Measurements from ENCODE around the gene ANKRD12. TPM values are rescaled to one million over a fixed set of nuclear protein-coding genes. Genes with fewer than 3 reads are reported as not detected.

The ANKRD12 gene
- polyA plus RNA-seq, 1 experiment: 10.4 TPM

- Histone ChIP-seq H3K27ac (ENCODE audit: low read depth, low read length) (no peak overlapping the region), H3K4me3 (ENCODE audit: low read depth, low read length) (no peak overlapping the region), H3K27me3 (ENCODE audit: control insufficient read depth, insufficient read depth, low read length) (no peaks in the 10 kb centered on the region), H3K9me3 (ENCODE audit: control insufficient read depth, insufficient read depth, low read length) (no peaks in the 10 kb centered on the region)
- CTCF ChIA-PET: no interaction called here
- TF ChIP-seq CTCF (IDR thresholded peaks at IDR 0.05; ENCODE audit: low read depth, low read length): no peak
- POLR2A ChIA-PET: no interaction called here
- DNase-seq (ENCODE audit: low read depth, low spot score): no peak
These were observed 84.5 kb downstream of the ANKRD12 start for GRCh38 chr18:9221040-9221439.

GRCh38 chr18:9221661-9222060 is 85.1 kb downstream of the ANKRD12 start:
- H3K27me3 ChIP-seq (ENCODE audit: control insufficient read depth, insufficient read depth, low read length): no peaks in the 10 kb centered on the region
- no peaks in the 10 kb centered on the region for H3K9me3 ChIP-seq (ENCODE audit: control insufficient read depth, insufficient read depth, low read length)
- POLR2A ChIA-PET: interaction anchor here (0.7 kb wide), 1 partner anchor 113 kb away, joined by 5 read pairs; no protein-coding TSS in a partner anchor
- H3K4me3 ChIP-seq (ENCODE audit: low read depth, low read length): no peak overlapping the region
- no peak for TF ChIP-seq CTCF (IDR thresholded peaks at IDR 0.05; ENCODE audit: low read depth, low read length)
- no peak overlapping the region for H3K27ac ChIP-seq (ENCODE audit: low read depth, low read length)
- no peak for DNase-seq (ENCODE audit: low read depth, low spot score)
- CTCF ChIA-PET: no interaction called here

GRCh38 chr18:9223356-9223755 is 86.8 kb downstream of the ANKRD12 start:
- DNase-seq (ENCODE audit: low read depth, low spot score): no peak
- CTCF ChIA-PET: no interaction called here

GRCh38 chr18:9226463-9226862 is 89.9 kb downstream of the ANKRD12 start:
- no peak overlapping the region for H3K27ac ChIP-seq (ENCODE audit: low read depth, low read length)
- POLR2A ChIA-PET: no interaction called here
- no peaks in the 10 kb centered on the region for H3K27me3 ChIP-seq (ENCODE audit: control insufficient read depth, insufficient read depth, low read length)
- no peak for TF ChIP-seq CTCF (IDR thresholded peaks at IDR 0.05; ENCODE audit: low read depth, low read length)
- CTCF ChIA-PET: no interaction called here
- no peak overlapping the region for H3K4me3 ChIP-seq (ENCODE audit: low read depth, low read length)
- DNase-seq (ENCODE audit: low read depth, low spot score): no peak
- peaks cover 2% of the 10 kb centered on the region for H3K9me3 ChIP-seq (ENCODE audit: control insufficient read depth, insufficient read depth, low read length)

More at GRCh38 chr18:9223356-9223755, 86.8 kb downstream of the ANKRD12 start:
- TF ChIP-seq CTCF (IDR thresholded peaks at IDR 0.05; ENCODE audit: low read depth, low read length): no peak
- Histone ChIP-seq H3K4me3 (ENCODE audit: low read depth, low read length) (no peak overlapping the region), H3K9me3 (ENCODE audit: control insufficient read depth, insufficient read depth, low read length) (no peaks in the 10 kb centered on the region), H3K27ac (ENCODE audit: low read depth, low read length) (no peak overlapping the region), H3K27me3 (ENCODE audit: control insufficient read depth, insufficient read depth, low read length) (no peaks in the 10 kb centered on the region)
- POLR2A ChIA-PET: no interaction called here

DNA sequence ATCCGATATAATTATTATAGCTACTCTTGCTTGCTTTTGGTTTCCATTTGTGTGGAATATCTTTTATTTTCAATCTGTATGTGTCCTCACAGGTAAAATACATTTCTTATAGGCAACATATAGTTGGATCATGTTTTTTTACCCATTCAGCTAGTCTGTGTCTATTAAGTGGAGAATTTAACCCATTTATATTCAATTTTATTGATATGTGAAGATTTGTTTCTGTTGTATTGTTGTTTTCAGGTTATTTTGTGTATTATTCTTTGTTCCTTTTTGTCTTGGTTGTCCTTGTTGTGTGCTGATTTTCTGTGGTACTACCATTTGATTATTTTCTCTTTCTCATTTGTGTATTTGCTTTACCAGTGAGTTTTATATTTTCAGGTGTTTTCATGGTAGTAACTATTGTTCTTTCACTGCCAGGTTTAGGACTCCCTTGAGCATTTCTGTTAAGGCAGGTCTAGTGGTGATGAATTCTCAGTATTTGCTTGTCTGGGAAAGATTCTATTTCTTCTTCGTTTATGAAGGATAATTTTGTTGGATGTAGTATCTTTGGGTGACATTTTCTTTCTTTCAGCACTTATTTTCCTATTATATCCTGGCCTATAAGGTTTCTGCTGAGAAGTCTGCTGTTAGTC is 95.4 kb downstream of the ANKRD12 start:
- no peak for TF ChIP-seq CTCF (IDR thresholded peaks at IDR 0.05; ENCODE audit: low read depth, low read length)
- CTCF ChIA-PET: no interaction called here
- POLR2A ChIA-PET: no interaction called here
- DNase-seq (ENCODE audit: low read depth, low spot score): no peak
- H3K27ac ChIP-seq (ENCODE audit: low read depth, low read length): no peak overlapping the region
- H3K4me3 ChIP-seq (ENCODE audit: low read depth, low read length): no peak overlapping the region
- H3K27me3 ChIP-seq (ENCODE audit: control insufficient read depth, insufficient read depth, low read length): no peaks in the 10 kb centered on the region
- peaks cover 10% of the 10 kb centered on the region for H3K9me3 ChIP-seq (ENCODE audit: control insufficient read depth, insufficient read depth, low read length)
